G401 (cell line): ENCODE results near the gene PRAMEF17. TPM values are rescaled to one million over a fixed set of nuclear protein-coding genes. Genes with fewer than 3 reads are reported as not detected.
"Not testable (repeated sequence)": the region's sequence is repeated elsewhere in the genome, so short reads cannot be mapped to it uniquely, and the experiment has no call there.

Experiments used
- DNase-seq: peaks from one replicate; pipeline ENCODE4 v3.0.0-alpha.2; 2015; ENCODE audit warnings: low spot score
- in situ Hi-C: cut with HindIII; loops from 2 replicates; pipeline ENCODE4 v1.10.0; 2016; ENCODE audit warnings: low sequenced_read_pairs, mixed read lengths
- total RNA-seq: library from RNA; depleted of rRNA; stranded (reverse); fragments of >200 nt; shearing (Covaris generic); gene quantifications from 2 replicates; pipeline ENCODE4 v1.2.3, GENCODE V29; 2014; rRNA removed

The PRAMEF17 gene
- total RNA-seq, 1 experiment from 2014 or later: not detected

DNA sequence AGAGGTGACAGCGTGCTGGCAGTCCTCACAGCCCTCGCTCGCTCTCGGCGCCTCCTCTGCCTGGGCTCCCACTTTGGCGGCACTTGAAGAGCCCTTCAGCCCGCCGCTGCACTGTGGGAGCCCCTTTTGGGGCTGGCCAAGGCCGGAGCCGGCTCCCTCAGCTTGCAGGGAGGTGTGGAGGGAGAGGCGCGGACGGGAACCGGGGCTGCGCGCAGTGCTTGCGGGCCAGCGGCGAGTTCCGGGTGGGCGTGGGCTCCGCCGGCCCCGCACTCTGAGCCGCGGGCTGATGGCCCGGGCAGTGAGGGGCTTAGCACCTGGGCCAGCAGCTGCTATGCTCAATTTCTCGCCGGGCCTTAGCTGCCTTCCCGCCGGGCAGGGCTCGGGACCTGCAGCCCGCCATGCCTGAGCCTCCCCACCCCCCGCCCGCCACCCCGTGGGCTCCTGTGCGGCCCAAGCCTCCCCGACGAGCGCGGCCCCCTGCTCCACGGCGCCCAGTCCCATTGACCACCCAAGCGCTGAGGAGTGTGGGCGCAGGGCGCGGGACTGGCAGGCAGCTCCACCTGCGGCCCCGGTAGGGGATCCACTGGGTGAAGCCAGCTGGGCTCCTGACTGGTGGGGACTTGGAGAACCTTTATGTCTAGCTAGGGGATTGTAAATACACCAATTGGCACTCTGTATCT lies 49.8 kb downstream of the PRAMEF17 start:
- in situ Hi-C loops, DNase-seq: not testable (repeated sequence)

Other genes starting within 250 kb of the PRAMEF17 start
- gene PRAMEF26, start 233.6 kb upstream of the PRAMEF17 start, total RNA-seq: not detected in 2 replicates
- not detected in 2 replicates for gene HNRNPCL4, start 224.0 kb upstream of the PRAMEF17 start, total RNA-seq
- not detected in 2 replicates for gene PRAMEF9, start 217.8 kb upstream of the PRAMEF17 start, total RNA-seq
- 0.64 TPM in 1 of 2 replicates, not detected in the other for gene PRAMEF13, start 188.2 kb upstream of the PRAMEF17 start, total RNA-seq
- gene PRAMEF18, start 163.5 kb upstream of the PRAMEF17 start, total RNA-seq: not detected in 2 replicates
- 0.17 TPM in 1 of 2 replicates, not detected in the other for gene PRAMEF5, start 135.4 kb upstream of the PRAMEF17 start, total RNA-seq
- gene PRAMEF8, start 104.5 kb upstream of the PRAMEF17 start, total RNA-seq: 0.43 and 3.0 TPM in 2 replicates
- not detected in 2 replicates for gene PRAMEF33, start 86.1 kb upstream of the PRAMEF17 start, total RNA-seq
- gene PRAMEF15, start 74.1 kb upstream of the PRAMEF17 start, total RNA-seq: 0.12 and 0.24 TPM in 2 replicates
- gene PRAMEF14, start 42.5 kb upstream of the PRAMEF17 start, total RNA-seq: 1.5 TPM in 1 of 2 replicates, not detected in the other
- gene PRAMEF19, start 17.7 kb upstream of the PRAMEF17 start, total RNA-seq: not detected in 2 replicates
- gene PRAMEF20, start 20.8 kb downstream of the PRAMEF17 start, total RNA-seq: not detected in 2 replicates
- gene LRRC38, start 124.4 kb downstream of the PRAMEF17 start, total RNA-seq: not detected in 2 replicates
- gene PDPN, start 194.2 kb downstream of the PRAMEF17 start, total RNA-seq: not detected in 2 replicates